Kidney tubule cell (primary cell): ENCODE data around the gene GET4.

Experiments used
- DNase-seq: peaks from one replicate; pipeline ENCODE4 v3.0.0-alpha.2; 2018; ENCODE audit warnings: low spot score

GET4 gene

GRCh38 chr7:900331-901040, 24.1 kb downstream of the GET4 start:
- no peak for DNase-seq

DNA sequence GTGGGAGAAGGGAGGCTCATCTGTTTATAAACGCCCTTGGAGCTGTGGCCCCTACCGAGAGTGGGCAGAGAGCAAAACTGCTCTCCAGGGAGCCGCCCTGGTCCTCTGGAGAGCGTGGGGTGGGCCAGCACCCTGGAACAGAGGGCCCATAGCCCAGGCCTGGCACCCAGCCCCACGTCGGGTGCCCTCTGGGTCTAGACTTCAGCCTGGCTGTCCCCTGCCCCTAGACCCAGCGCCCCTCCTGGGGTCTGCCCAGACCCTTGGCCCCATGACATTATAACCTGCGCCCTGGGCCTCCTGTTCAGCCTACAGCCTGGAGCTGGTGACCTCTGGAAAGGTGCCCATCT, 24.7 kb downstream of the GET4 start:
- DNase-seq, result no peak

DNA sequence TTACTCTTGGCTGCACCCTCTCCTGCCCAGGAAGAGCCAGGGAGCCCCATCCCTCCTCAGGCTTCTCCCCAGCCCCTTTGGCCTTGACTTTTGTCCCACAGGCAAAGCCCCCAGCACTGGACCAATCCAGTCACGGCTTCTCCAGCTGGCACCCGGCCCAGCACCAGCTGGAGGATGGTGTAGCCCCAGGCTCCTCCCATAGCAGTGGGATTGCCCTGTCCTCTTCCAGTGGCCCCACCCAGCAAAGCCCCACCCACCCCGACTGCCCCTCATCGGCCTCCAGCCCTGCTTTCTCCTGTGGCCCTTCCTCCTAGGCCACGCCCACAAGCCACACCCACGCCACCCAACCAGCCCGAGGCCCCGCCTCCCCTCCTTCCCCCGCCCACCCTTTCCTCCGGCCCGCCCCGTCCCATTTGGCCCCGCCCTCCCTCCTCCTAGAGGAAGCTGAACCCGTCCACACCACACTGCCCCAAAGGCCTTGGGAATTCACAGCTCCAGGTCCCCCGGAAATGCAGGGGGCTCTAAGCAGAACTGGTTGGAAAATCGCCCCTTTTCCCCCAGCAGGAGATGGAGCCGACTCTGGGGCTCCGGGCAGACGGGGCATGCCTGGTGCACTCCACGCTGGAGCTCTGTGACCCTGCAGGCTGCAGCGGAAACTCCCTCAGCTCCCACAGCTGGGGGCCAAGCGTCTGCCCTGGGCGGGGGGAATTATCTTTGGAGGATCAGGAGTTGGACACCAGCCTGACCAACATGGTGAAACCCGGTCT, 25.2 kb downstream of the GET4 start:
- peak; percentile 83 for DNase-seq

- DNase-seq, result no peak
Observed at GRCh38 chr7:902996-903395, 26.6 kb downstream of the GET4 start.

- DNase-seq, result no peak
Observed at GRCh38 chr7:903921-904755, 27.8 kb downstream of the GET4 start.

GRCh38 chr7:904847-905246, 28.5 kb downstream of the GET4 start:
- DNase-seq, result no peak

- no peak for DNase-seq
Observed at GRCh38 chr7:906776-907157, 30.4 kb downstream of the GET4 start.

GRCh38 chr7:907158-907980, 31.0 kb downstream of the GET4 start:
- DNase-seq, result no peak

- DNase-seq, result no peak
Observed at GRCh38 chr7:908159-908581, 31.8 kb downstream of the GET4 start.

DNA sequence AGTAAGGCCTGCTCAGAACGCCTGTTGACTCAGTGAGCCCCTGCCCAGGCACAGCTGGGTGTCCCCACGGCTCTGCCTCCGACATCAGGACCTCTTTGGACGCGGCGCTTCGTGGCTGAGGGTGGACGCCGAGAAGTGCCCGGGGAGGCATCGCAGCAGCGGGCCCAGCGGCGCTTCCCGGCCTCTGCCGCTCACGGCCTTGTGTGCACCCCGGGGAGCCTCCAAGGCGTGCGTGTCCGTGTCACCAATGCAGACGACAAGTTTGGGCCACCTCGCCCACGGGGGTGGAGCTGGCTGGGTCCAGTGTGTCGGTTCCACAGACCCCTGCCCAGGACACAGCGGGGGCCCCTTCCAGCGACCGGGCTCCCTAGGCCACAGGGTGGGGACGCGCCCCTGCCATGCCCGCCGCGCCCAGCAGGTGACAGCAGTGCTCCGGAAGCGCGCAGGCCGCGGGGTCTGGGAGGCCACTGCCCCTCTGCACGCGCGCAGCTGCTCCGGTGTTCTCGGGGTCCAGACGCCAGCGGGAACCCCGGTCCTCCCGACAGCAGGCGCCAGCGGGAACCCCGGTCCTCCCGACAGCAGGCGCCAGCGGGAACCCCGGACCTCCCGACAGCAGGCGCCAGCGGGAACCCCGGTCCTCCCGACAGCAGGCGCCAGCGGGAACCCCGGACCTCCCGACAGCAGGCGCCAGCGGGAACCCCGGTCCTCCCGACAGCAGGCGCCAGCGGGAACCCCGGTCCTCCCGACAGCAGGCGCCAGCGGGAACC, 32.4 kb downstream of the GET4 start:
- peak; percentile 43 for DNase-seq

DNA sequence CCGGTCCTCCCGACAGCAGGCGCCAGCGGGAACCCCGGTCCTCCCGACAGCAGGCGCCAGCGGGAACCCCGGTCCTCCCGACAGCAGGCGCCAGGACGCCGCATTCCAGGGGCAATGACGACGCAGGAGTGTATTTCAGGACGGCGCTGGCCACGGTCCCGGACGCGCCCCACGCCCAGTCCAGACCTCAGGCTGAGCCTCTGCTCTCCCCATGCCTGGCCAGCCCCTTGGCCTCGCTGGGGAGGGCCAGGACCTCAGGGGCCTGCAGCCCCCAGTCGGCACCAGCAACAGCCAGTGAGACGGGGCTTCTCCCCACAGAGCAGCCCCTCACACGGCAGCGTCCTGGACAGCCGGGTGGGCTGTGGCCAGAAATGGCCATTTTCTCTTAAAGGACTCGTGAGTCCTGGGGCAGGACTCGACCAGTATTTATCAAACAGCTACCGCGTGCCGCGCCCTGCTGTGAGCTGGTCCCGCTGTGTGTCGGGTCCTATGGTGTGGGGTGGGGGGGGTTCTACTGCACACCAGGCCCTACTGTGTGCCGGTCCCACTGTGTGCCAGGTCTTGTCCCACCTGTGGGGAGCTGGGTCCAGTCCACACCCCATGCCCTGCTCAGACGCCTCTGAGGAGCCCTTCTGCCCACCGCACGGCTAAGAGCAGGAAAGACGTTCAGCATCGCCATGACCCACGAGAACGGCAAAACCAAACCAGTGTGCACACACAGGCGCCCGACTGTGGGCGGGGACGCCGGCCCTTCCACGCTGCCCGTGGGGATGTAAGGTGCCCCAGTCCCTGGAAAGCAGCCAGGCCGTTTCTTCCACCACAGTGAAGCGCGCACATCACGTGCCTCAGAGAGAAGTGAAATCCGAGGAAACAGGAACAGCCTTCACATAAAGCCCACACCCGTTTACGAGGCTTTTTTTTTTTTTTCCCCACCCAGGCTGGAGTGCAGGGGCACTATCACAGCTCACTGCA, 33.3 kb downstream of the GET4 start:
- no peak for DNase-seq

DNA sequence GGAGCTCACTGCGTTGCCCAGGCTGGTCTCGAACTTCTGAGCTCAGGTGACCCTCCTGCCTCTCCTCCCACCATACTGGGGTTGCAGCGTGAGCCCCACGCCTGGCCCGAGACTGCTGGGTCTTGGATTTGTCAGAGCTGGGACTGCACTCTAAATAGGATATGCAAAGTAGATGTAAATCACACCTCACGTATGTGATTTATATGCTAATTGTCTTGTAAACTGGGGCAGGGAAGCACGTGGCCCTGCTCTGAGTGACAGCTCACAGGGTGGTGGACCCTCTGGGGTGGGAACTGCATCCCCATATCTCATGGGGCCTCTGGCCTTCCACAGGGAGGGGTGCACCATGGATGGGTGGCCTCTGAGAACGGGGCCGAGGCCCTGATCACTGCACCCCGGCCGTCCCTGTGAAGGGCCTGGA, 34.1 kb downstream of the GET4 start:
- no peak for DNase-seq

DNA sequence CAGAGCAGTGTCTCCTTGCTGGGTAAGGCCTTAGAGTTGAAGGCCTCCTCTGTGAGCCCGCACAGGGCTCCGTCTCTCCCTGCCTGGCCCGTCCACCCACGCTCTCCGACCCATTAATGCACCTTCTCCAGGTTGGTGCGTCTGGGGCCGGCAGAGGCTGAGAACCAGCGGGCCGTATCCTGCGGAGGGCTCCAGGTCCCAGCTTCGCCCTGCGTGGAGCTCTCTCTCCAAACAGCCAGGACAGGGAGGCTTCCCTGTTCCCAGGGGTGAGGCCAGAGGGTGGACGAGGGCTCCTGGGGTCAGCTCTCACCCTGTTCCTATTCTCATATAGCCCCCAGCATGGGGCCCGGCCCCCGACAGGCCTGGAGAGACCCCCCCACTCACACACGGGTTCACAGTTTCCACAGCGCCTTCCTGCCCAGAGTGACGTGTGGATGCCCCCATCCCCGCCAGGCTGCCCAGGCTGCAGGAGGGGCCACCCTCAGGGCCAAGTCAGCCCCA, 34.6 kb downstream of the GET4 start:
- DNase-seq, result no peak

- DNase-seq, result no peak
Observed at GRCh38 chr7:911791-912480, 35.6 kb downstream of the GET4 start.

- DNase-seq, result peak; percentile 61
Observed at GRCh38 chr7:913736-914520, 37.6 kb downstream of the GET4 start.

GRCh38 chr7:914521-915194, 38.3 kb downstream of the GET4 start:
- DNase-seq, result no peak

- DNase-seq, result no peak
Observed at GRCh38 chr7:915291-916218, 39.2 kb downstream of the GET4 start.
